CD1c-positive myeloid dendritic cell (primary cell): ENCODE results near the gene ZBTB16.

Source experiments
- DNase-seq: peaks from one replicate; pipeline ENCODE4 v3.0.0-alpha.2; 2016; ENCODE audit errors: extremely low spot score

Gene ZBTB16

DNA sequence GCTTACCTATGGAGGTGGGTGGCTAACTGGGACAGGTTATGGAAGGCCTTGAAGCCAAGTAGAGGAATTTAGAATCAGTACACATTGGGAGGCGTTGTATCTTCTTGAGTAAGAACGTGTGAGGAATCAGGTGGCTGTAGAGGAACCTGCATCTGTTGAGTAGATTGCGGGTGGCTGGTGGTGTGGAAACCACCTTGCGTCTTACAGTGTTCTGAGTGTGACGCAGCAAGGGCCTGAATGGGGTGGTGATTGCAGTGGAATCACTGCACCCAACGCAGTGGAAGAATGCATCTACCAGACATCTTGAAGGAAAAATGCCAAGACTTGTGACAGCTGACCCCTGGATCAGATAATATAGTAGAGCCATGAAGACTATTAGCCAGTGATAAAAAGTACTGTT lies 125.9 kb downstream of the ZBTB16 start:
- no peak for DNase-seq

DNA sequence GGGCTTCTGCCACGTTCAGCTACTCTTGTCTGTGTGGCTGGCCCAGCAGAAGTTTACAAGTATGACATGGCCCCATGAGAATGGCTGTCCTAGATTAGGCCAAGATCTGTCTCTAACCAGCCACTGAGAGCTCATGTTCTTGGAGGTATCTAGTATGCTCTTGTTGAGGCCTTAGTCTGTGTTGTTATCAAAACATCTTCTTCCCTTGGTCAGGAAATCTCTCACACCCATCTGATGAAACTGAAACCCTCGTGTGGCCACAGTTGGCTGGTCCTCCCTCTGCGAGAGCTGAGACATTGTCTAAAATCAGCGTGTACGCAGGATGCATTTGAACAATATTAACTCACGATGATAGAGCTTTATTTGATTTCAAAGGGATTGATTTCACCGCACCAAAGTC lies 127.7 kb downstream of the ZBTB16 start:
- no peak for DNase-seq

DNA sequence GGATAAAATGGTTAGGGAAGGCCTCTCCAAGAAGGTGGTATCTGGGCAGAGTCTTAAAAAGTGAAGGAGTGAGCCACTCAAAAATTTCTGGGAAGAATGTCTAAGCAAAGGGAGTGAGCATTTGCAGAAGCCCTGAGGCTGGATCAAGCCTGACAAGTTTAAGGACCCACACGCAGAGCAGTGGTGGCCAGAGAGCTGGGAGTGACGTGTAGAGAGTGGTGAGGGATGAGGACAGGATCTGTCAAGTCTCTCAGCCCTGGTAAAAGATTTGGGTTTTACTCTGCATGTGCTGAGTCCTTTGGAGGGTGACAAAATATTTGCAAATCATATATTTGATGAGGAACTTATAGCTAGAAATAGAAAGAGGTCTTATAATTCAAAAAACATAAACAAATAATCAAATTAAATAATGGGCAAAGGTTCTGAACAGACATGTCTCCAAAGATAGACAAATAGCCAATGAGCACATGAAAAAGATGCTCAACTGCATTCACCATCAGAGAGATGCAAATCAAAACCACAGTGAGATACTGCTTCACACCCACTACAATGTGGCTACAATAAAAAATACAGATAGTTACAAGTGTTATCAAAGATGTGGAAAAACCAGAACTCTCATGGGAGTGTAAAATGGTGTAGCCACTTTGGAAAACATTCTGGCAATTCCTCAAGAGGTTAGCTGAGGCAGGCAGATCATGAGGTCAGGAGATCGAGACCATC lies 129.5 kb downstream of the ZBTB16 start:
- DNase-seq = no peak

DNA sequence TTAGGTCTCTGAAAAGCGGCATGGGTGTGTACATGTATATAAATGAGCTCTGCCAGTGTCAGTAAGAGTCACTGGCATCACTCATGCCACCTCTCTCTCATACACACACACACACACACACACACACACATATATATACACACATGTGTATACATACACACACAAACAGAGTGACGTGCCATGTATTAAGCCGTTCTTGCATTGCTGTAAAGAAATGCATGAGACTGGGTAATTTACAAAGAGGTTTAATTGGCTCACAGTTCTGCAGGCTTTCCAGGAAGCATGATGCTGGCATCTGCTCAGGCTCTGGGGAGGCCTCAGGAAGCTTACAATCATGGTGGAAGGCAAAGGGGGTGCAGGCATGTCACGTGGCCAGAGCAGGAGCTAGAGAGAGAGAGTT lies 131.1 kb downstream of the ZBTB16 start:
- DNase-seq = no peak

- no peak for DNase-seq
These were observed 132.4 kb downstream of the ZBTB16 start for GRCh38 chr11:114191893-114192292.

DNA sequence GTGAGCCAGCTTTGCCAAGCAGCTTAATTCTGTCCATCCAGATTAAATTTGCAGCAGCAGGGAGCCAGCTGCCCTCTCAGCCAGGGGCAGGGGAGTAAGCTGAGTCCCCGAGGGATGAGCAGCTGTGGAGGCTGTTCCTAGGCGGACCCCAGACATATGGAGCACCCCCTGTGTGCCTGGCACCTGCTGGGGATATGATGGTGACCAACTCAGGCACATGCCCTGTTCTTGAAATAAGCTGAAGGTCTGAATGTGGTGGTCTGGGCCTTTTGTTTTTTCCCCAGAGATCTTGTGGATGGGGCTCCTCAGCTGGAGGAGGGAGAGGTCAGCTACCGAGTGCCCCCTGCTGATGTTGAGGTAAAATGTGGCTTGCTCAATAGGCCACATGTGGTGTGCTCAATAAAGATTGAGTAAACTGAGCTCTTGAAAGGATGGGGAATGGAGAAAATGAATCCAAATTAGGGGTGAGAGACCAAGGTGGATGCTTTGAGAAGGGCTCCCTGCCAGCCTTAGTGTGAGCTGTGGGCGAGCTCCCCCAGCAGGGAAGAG lies 133.4 kb downstream of the ZBTB16 start:
- no peak for DNase-seq

DNA sequence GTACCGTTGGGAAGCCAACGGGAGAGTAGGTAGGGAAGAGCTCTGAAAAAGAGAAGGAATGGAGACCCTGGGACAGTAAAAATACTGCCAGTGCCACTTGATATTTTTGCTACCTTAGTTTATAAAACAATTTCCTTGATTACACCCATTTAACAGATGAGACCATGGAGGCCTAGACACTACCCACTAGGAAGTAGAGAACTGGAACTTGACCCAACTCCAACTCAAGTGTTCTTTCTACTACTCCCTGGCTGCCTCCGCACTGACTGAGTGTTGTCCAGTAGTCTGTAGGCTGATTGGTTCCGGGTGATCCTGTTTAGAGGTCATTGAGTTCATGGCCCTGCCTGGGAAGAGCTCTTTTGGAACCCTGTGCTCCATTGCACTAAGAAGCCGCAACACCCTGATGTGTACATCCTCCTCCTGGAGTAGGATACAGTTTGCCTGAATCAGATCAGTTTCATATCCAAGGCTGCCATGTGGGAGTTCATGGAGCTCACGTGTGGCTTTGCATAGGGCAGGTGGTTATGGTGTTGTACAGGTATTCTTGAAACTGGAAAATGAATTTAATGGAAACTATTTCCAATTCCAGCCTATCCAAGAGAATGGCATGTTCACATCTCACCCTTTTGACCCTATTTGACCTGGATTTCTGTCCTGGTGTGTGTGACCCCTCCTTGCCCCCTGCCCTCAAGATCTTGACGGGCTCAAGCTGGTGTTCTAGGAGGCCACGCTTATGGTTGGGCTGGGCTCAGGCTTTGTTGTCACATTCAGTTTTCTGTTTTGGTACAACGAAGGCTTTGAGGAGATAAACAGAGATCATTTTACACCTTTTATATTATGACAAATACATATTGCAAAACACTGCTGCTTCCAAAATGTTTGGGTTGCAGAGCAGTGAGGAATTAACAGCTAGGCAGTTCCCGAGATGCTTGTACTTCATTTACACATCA lies 134.5 kb downstream of the ZBTB16 start:
- no peak for DNase-seq

GRCh38 chr11:114194702-114195101 lies 135.2 kb downstream of the ZBTB16 start:
- no peak for DNase-seq

GRCh38 chr11:114195151-114195550 lies 135.6 kb downstream of the ZBTB16 start:
- no peak for DNase-seq

GRCh38 chr11:114195981-114196731 lies 136.6 kb downstream of the ZBTB16 start:
- DNase-seq = no peak

DNA sequence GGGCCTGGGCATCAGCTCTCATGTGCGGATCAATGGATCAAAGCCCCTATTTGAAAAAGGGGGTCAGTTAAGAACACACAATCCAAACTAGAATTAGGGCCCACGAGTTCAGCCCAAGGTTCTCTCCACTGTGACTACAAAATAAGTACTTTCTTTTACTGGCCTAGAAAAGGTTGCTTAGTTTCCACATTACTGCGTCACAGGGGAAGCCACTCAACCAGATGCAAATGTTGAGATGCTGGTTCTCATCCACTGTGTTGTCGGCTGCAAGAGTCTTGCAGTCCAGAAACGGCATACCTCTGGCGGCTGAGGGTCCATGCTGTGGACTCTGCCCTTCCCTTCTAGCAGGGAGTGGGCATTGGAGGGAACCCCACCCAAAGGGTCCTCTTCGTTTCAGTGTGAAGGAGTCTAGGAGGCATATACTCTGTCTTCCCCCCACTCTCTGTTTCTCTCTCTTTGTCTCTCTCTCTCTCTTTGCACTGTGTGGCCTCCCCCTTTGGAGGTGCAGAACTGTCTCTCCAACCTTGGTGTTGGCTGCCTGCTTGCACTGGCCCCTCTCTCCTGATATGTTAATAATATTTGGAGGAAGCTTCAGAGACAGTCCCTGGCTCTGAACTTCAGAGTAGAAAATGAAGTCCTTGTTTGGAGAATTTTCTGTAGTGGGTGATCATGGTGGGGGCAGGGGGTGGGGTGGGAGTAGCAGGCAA lies 137.6 kb downstream of the ZBTB16 start:
- DNase-seq = no peak

GRCh38 chr11:114197799-114198500 lies 138.4 kb downstream of the ZBTB16 start:
- no peak for DNase-seq

DNA sequence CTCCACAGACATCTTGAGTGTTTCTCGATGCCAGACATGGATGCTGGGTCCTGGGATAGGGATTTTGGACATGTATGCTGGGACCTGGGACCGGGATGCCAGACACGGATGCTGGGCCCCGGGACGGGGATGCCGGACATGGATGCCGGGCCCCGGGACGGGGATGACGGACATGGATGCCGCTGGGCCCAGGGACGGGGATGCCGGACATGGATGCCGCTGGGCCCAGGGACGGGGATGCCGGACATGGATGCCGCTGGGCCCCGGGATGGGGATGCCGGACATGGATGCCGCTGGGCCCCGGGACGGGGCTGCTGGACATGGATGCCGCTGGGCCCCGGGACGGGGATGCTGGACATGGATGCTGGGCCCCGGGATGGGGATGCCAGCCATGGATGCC lies 139.5 kb downstream of the ZBTB16 start:
- DNase-seq = no peak

DNA sequence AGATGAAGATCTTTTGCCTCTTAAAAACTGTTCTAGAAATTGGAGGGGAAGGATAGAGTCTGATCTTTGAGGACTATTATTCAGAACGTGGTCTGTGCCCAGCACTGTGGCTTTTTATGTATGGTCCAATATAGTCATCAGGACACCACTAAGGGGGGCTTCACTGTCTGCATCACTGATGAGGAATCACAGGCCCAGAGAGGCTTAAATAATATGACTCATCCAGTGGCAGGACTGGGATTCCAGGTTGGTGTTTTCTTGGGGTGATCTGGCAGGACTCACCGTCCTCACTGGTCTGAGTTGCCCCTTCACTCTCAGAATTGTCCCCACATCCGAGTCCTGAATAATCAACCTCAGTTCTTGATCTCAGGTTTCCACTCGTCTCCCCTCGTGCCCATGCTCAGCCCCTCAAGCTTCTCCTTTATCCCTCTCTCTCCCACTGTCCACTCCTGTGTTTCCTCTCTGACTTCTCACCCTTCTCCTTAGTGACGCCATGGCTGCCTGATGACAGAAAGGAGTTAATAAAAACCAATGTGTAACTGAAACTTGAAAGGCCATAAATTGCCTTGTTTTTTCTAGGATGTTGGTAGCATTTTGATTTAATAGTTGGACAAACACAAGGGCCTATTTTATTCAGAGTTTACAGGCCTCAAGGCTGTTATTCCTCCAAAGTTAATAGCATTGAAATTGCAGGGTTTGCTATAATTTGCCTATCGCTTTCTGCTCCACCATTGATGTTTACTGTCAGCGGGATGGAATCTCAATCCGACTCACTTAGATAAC lies 141.0 kb downstream of the ZBTB16 start:
- DNase-seq = no peak

DNA sequence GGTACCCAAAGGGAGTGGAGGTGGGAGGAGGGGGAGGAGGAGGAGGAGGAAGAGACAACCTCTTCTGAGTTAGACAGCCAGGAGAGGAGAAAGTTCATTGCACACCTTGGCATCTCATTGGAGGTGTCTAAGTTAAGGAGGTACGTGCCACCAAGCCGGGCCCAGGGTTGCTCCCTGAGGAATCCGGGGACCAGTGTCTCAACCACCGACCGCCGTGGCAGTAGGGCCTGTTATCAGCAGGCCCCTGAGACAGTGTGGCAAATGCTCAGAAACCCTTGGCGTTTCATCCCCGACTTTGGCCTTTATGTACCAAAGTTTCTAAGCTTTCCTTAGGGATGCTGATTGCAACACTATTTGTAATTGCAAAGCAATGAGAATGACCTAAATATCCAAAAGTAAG lies 141.7 kb downstream of the ZBTB16 start:
- DNase-seq = no peak

DNA sequence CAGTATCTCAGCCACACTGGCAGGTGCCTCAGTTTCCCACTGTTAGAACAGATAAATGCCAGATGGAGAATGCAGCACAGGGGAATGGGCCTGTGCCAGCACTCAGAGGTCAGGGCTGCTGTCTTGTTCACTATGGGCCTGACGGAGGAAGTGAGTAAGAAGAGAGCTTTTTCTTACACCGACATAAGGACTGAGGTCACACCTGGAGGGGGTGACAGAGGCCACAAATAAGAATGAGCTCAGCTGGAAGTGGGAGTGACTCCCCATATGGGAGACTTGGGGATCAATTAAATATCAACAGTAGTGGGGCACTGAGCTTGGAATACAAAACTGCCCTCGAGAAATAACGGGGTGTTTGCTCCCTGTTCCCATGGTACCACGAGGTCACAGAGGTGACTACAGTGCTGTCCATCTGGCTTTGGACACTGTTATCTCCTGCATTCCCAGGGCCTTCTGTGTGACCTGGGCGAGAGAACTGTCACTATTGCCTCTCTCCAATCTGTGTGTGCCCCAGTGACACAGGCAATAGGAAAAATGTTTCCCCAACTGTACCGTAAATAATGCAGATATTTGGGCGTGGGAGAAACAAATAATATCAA lies 142.6 kb downstream of the ZBTB16 start:
- DNase-seq = no peak

- DNase-seq = no peak
These were observed 147.6 kb downstream of the ZBTB16 start for GRCh38 chr11:114207096-114207495.

GRCh38 chr11:114208377-114208776 lies 148.9 kb downstream of the ZBTB16 start:
- DNase-seq = no peak

DNA sequence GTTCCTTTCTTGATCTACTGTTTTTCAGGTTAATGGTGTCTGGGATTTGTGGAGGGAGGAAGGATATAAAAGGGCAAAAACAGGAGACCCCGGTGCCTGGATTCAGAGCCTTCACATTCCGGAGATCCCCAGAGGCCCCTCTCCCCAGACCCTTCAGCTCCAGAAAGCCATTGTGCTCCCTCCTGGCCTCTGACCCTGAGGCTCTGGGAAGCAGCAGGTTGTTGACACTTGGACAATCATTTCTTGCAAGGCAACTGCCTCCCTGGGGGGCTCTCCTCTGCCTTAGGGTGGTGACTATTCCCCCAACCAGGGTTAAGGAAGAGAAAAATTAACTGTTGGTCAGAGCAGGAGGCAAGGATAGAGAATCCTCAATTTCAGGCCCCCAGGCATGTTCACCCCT lies 149.8 kb downstream of the ZBTB16 start:
- no peak for DNase-seq

GRCh38 chr11:114209904-114210303 lies 150.4 kb downstream of the ZBTB16 start:
- no peak for DNase-seq
